Measurements from ENCODE around the gene SDR39U1.

The SDR39U1 gene

DNA sequence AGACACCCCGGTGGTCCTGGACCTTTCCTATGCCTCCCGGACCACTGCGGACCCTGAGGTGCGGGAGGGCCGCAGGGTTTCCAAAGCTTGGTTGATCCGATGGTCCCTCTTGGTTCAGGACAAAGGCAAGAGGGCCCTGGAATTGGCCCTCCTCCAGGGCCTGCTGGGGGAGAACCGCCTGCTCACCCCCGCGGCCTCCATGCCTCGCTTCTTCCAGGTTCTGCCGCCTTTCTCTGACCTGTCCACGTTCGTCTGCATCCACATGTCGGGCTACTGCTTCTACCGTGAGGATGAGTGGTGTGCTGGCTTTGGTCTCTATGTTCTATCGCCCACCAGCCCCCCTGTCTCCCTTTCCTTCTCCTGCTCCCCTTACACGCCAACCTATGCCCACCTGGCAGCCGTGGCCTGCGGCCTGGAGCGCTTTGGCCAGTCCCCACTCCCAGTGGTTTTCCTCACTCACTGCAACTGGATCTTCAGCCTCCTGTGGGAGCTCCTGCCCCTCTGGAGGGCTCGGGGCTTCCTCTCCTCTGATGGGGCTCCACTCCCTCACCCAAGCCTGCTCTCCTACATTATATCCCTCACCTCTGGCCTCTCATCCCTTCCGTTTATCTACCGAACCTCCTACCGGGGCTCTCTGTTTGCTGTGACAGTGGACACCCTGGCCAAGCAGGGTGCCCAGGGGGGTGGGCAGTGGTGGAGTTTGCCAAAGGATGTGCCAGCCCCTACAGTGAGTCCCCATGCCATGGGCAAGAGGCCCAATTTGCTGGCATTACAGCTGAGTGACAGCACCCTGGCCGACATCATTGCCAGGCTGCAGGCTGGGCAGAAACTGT, 26.9 kb downstream of the SDR39U1 start:
- Mint-ChIP-seq H3K27ac (no peak overlapping the region), H3K4me1 (ENCODE audit: low read depth) (no peaks in the 10 kb centered on the region), H3K9me3 (no peaks in the 10 kb centered on the region), H3K27me3 (peaks cover 4% of the 10 kb centered on the region), H3K4me3 (no peak overlapping the region), H3K36me3 (ENCODE audit: low read depth) (no peaks in the 10 kb centered on the region)
- no peak for DNase-seq

DNA sequence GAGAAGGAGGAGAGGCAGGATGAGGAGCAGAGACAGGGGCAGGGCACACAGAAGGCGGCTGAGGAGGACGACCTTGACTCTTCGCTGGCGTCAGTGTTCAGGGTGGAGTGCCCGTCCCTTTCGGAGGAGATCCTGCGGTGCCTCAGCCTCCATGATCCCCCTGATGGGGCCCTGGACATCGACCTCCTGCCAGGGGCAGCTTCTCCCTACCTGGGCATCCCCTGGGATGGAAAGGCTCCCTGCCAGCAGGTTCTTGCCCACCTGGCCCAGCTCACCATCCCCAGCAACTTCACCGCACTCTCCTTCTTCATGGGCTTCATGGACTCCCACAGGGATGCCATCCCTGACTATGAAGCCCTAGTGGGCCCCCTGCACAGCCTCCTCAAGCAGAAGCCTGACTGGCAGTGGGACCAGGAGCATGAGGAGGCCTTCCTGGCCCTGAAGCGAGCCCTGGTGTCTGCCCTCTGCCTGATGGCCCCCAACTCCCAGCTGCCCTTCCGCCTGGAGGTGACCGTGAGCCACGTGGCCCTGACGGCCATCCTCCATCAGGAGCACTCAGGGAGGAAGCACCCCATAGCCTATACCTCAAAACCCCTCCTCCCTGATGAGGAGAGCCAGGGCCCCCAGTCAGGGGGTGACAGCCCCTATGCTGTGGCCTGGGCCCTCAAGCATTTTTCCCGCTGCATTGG, 27.7 kb downstream of the SDR39U1 start:
- H3K9me3 Mint-ChIP-seq = no peaks in the 10 kb centered on the region
- DNase-seq = no peak
- H3K27ac Mint-ChIP-seq = no peak overlapping the region
- no peaks in the 10 kb centered on the region for H3K36me3 Mint-ChIP-seq (ENCODE audit: low read depth)
- H3K4me1 Mint-ChIP-seq (ENCODE audit: low read depth) = no peaks in the 10 kb centered on the region
- no peak overlapping the region for H3K4me3 Mint-ChIP-seq
- peaks cover 4% of the 10 kb centered on the region for H3K27me3 Mint-ChIP-seq

DNA sequence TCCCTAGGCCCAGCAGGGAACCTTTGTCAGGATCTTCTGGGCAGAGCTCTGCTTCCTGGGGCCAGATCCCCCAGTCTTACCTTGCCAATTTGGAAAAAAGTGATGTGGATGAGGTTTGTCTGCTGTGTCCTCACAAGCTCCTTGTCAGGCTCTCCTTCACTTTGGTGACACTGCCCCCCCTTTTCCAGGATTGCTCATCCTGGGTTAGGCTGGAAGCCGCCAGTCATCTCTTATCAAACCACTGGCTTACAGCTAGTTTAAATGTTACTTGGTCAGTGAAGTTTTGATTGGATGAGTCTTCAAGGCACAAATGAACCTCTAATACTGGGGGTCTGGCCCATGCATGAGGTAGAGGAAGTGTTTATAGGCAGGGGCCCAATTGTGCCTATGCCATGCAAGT, 28.5 kb downstream of the SDR39U1 start:
- Mint-ChIP-seq H3K9me3 (no peaks in the 10 kb centered on the region), H3K4me1 (ENCODE audit: low read depth) (no peaks in the 10 kb centered on the region), H3K4me3 (no peak overlapping the region), H3K36me3 (ENCODE audit: low read depth) (no peaks in the 10 kb centered on the region), H3K27ac (no peak overlapping the region), H3K27me3 (peaks cover 3% of the 10 kb centered on the region)
- DNase-seq = no peak

DNA sequence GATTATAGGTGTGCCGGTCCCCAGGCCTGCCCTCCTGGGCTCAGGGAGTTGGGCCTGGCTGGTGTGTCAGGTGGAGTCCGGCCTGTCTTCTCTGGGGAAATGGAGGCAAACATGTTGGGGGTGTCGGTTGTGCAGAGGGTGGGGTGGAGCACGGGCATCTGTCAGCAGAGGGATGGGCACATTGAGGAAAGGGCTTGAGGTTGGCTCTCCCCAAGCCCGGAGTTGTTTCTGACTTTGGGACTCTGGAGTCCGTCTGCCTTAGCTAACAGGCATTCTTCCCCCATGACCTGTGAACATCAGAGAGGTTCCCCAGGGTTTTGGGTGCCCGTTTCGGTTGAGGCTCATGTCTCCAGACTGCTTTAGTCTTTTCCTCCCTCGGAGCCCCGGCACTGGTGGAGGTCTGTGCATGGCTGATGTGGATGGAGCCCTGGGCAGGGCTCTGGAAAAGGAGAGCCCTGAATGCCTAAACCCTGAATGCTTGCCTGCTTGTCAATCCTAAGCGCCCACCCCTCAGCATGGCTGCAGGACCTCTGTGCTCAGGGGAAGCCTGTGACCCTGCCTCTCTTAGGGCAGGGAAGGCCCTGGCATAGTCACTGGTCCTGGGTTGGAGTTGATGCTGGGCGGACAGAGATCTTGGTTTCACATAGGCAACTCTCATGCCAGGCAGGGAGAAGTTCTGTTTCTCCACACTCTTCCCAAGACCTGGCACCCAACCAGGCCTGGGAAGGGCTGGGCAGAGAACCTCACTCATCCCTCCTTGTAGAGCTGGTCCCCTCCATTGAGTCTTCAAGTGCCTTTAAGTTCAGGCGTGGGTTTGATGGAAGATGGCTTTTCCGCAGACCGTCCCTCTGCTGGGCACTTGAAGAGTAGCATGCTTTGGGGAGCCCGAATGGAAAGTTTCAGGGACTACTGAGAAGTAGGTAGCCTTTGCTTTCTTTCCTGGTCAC, 30.9 kb downstream of the SDR39U1 start:
- DNase-seq = no peak
- H3K36me3 Mint-ChIP-seq (ENCODE audit: low read depth) = no peaks in the 10 kb centered on the region
- H3K27me3 Mint-ChIP-seq = peaks cover 7% of the 10 kb centered on the region
- no peak overlapping the region for H3K27ac Mint-ChIP-seq
- H3K9me3 Mint-ChIP-seq = no peaks in the 10 kb centered on the region
- H3K4me1 Mint-ChIP-seq (ENCODE audit: low read depth) = no peaks in the 10 kb centered on the region
- H3K4me3 Mint-ChIP-seq = no peak overlapping the region

DNA sequence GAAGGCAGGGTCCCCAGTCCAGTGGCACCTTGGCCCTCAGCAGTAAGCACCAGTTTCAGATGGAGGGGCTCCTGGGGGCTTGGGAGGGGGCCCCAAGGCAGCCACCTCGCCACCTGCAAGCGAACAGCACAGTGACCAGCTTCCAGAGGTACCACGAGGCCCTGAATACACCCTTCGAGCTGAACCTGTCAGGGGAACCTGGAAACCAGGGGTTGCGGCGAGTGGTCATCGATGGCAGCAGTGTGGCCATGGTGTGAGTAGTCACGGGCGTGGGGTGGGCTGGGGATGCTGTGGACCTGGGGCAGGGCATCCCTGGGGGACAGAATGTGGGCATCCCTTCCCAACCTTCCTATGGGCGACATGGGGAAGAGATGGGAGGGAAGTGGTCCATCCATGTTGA, 32.6 kb downstream of the SDR39U1 start:
- H3K4me1 Mint-ChIP-seq (ENCODE audit: low read depth) = no peaks in the 10 kb centered on the region
- H3K9me3 Mint-ChIP-seq = no peaks in the 10 kb centered on the region
- H3K4me3 Mint-ChIP-seq = no peak overlapping the region
- H3K27me3 Mint-ChIP-seq = peaks cover 7% of the 10 kb centered on the region
- DNase-seq = no peak
- H3K27ac Mint-ChIP-seq = no peak overlapping the region
- no peaks in the 10 kb centered on the region for H3K36me3 Mint-ChIP-seq (ENCODE audit: low read depth)

DNA sequence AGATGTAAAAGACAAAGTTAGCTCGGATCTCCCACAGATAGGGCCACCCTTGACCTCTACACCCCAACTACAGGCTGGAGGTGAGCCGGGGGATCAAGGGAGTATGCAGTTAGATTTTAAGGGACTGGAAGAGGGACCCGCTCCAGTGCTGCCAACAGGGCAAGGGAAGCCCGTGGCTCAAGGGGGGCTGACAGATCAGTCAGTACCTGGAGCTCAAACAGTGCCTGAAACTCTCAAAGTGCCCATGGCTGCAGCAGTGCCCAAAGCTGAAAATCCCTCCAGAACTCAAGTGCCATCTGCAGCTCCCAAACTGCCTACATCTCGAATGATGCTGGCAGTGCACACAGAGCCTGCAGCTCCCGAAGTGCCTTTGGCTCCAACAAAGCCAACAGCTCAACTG, 33.4 kb downstream of the SDR39U1 start:
- Mint-ChIP-seq H3K27me3 (peaks cover 7% of the 10 kb centered on the region), H3K36me3 (ENCODE audit: low read depth) (no peaks in the 10 kb centered on the region), H3K4me3 (no peak overlapping the region), H3K4me1 (ENCODE audit: low read depth) (no peaks in the 10 kb centered on the region), H3K27ac (no peak overlapping the region), H3K9me3 (no peaks in the 10 kb centered on the region)
- no peak for DNase-seq

DNA sequence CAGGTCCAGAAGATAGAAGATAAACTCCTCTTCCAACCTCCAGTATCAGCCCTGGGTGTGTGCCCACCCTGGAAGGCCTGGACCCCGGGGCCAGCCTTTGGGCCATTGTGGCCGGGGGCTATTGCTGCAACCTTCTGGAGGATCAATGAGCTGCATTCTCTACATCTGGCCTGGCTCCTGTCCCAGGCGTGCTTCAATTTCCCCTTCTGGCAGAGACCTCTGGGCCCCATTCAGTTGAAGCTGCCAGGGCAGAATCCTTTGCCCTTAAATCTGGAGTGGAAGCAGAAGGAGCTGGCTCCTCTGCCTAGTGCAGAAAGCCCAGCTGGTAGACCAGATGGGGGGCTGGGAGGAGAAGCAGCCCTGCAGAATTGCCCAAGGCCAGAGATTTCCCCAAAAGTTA, 33.8 kb downstream of the SDR39U1 start:
- H3K27ac Mint-ChIP-seq = no peak overlapping the region
- no peaks in the 10 kb centered on the region for H3K4me1 Mint-ChIP-seq (ENCODE audit: low read depth)
- no peak overlapping the region for H3K4me3 Mint-ChIP-seq
- DNase-seq = no peak
- peaks cover 7% of the 10 kb centered on the region for H3K27me3 Mint-ChIP-seq
- H3K9me3 Mint-ChIP-seq = no peaks in the 10 kb centered on the region
- no peaks in the 10 kb centered on the region for H3K36me3 Mint-ChIP-seq (ENCODE audit: low read depth)

DNA sequence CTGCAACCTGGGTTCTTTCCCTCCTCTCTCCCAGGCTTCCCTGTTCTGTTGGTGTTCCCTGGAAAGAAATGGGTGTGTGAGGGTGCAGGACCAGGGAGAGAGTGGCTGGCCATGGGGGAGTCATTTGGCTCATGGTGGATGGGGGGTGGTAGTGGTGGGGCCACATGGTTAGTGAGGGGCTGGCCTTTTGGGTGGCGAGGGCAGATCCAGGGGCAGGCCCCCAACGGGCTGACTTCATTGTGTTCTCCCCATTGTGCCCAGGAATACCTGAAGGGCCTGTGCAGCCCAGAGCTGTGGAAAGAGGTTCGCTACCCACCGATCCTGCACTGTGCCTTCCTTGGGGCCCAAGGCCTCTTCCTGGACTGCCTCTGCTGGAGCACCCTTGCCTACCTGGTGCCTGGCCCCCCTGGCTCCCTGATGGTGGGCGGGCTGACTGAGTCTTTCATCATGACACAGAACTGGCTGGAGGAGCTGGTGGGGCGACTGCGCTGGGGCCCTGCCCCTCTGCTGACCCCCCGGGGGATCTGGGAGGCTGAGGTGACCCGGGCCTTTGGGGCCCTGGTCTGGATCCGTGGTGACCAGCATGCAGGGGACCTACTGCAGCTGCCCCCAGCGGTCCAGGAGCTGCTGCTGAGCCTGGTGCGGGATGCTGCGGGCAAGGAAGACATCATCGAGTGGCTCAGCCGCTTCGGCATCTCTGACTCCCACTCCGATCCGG, 34.8 kb downstream of the SDR39U1 start:
- Mint-ChIP-seq H3K4me3 (no peak overlapping the region), H3K4me1 (ENCODE audit: low read depth) (no peaks in the 10 kb centered on the region), H3K27ac (no peak overlapping the region), H3K27me3 (peaks cover 15% of the 10 kb centered on the region), H3K9me3 (no peaks in the 10 kb centered on the region), H3K36me3 (ENCODE audit: low read depth) (no peaks in the 10 kb centered on the region)
- no peak for DNase-seq

DNA sequence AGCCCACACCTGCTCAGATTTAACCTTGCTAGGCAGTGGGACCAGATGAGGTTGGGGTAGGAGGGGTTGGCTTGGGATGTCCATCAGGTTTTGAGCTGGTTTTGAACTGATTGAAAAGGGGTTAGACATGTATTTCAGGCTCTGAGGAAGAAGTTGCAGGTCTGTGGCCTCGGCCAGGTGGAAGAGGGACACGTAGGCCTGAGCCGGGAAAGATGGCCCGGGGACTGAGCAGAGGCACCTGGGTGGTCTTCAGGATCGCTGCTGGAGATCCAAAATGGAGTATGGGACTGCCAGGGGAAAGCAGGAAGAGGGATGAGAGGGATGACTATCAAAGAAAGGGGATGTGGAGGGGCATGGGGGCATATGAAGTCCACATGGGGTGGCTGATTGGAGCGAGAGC, 36.2 kb downstream of the SDR39U1 start:
- no peaks in the 10 kb centered on the region for H3K4me1 Mint-ChIP-seq (ENCODE audit: low read depth)
- no peak overlapping the region for H3K27ac Mint-ChIP-seq

DNA sequence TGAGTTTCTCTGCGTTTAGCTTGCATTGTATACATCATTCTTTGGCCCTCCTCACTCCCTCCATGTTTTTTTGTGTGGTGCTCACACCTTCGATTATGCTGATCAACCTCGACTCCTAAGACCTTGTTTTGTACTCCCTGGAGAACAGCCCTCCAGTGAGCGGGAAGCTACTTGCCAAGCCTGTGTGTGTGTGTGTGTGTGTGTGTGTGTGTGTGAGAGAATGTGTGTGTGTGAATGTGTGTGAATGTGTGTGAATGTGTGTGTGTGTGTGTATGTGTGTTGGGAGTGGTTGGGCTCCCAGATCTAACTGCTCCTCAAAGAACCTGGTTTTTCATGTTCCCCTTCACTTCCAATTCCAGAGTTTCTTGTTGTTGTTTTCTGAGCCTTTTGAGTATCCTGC, 37.8 kb downstream of the SDR39U1 start:
- H3K27ac Mint-ChIP-seq = no peak overlapping the region
- H3K27me3 Mint-ChIP-seq = peaks cover 19% of the 10 kb centered on the region
- DNase-seq = no peak

More for the DNA sequence above, 36.2 kb downstream of the SDR39U1 start:
- Mint-ChIP-seq H3K27me3 (peaks cover 15% of the 10 kb centered on the region), H3K4me3 (no peak overlapping the region), H3K9me3 (no peaks in the 10 kb centered on the region), H3K36me3 (ENCODE audit: low read depth) (no peaks in the 10 kb centered on the region)
- DNase-seq = no peak

DNA sequence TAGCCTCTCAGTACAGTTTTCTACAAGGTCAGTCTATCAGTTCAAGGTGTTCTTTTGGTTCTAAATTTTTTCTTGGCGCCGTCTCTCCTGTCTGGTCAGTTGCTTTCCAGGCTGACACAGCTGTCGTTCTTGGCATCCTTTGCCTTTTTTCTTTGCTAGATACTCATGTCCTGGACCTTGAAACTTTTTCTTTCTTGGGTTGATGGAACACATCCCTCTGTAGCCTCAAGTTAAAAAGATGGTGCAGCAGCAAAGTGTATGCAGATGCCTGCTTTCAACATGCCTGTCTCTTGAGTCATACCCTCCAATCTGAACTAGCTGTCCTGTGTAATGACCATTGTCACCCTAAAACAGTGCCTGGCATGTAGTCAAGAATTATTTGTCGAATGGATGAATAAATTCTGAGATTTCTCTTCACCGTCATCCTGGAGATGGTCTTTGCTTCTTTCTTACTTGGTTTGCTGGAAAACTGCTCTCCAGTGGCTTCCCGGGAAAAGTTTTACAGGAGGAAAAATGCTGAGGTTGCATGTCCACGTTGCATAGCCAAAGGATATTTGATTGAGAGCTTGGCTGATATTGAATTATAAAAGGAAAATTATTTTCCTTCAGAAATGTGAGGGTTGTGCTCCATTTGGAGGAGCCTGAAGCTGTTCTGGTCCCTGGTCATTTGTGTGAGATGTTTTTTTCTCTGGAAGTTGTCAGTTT, 39.1 kb downstream of the SDR39U1 start:
- no peak for DNase-seq
- peaks cover 26% of the 10 kb centered on the region for H3K27me3 Mint-ChIP-seq

More for the DNA sequence above, 37.8 kb downstream of the SDR39U1 start:
- Mint-ChIP-seq H3K9me3 (no peaks in the 10 kb centered on the region), H3K4me1 (ENCODE audit: low read depth) (no peaks in the 10 kb centered on the region), H3K36me3 (ENCODE audit: low read depth) (no peaks in the 10 kb centered on the region), H3K4me3 (no peak overlapping the region)

DNA sequence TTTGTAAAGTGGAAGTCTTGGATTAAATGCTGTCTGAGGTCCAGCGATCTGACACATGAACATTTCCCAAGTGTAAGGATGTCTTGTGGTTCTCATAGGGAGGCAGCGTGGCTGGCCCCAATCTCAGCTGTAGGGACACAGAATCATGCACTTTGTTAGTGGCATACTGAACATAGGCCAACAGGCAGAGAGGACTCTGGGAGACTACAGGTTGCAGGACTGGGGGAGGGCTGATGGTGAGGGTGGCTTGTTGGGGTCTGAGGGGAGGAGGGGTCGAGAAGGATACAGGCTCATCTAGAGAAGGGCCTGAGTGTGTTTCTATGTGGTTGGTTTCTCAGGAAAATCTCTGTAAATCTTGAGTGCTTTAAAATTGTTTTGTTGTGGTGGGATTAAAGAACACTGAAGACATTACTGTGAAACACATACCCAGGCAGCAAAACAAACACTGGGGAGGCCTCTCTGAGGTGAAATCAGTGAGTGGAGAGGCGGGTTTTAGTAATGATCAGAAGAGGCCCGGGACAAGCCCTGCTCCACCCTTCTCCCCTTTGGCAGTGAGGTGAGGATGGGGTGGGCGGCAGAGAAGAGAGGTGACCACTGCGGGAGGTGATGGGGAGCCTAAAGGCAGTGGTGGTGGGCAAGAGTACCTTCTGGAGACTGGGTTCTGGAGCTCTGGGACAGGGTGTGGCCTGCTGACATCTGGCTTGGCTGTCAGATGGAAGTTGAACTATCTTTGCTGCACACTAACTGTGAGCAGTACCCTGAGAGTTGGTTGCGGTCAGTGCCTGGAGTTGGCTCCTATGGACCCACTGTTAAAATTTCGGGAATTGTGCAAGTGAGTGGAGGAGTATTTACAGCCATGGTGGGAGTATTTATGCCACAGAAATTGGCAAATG, 40.5 kb downstream of the SDR39U1 start:
- Mint-ChIP-seq H3K9me3 (no peaks in the 10 kb centered on the region), H3K4me1 (ENCODE audit: low read depth) (peaks cover 4% of the 10 kb centered on the region), H3K4me3 (no peak overlapping the region), H3K27me3 (peaks cover 22% of the 10 kb centered on the region), H3K36me3 (ENCODE audit: low read depth) (no peaks in the 10 kb centered on the region), H3K27ac (no peak overlapping the region)
- no peak for DNase-seq

More for the DNA sequence above, 39.1 kb downstream of the SDR39U1 start:
- Mint-ChIP-seq H3K27ac (no peak overlapping the region), H3K4me3 (no peak overlapping the region), H3K4me1 (ENCODE audit: low read depth) (peaks cover 4% of the 10 kb centered on the region), H3K36me3 (ENCODE audit: low read depth) (no peaks in the 10 kb centered on the region), H3K9me3 (no peaks in the 10 kb centered on the region)

All from activated T-cell treated with anti-CD3 and anti-CD28 coated beads, Interleukin-2, amount 50 U/mL, for 24 hours (primary cell).